ENCODE measurements around the gene CD300C.
"Not testable (repeated sequence)": the region's sequence is repeated elsewhere in the genome, so short reads cannot be mapped to it uniquely, and the experiment has no call there.

The CD300C gene

GRCh38 chr17:74545843-74546230, at the start of gene CD300C:
TSS of gene CD300C (minus strand) at chr17:74546115. CDS start at chr17:74545782, 333 bp downstream.
- DNase-seq = no peak

DNA sequence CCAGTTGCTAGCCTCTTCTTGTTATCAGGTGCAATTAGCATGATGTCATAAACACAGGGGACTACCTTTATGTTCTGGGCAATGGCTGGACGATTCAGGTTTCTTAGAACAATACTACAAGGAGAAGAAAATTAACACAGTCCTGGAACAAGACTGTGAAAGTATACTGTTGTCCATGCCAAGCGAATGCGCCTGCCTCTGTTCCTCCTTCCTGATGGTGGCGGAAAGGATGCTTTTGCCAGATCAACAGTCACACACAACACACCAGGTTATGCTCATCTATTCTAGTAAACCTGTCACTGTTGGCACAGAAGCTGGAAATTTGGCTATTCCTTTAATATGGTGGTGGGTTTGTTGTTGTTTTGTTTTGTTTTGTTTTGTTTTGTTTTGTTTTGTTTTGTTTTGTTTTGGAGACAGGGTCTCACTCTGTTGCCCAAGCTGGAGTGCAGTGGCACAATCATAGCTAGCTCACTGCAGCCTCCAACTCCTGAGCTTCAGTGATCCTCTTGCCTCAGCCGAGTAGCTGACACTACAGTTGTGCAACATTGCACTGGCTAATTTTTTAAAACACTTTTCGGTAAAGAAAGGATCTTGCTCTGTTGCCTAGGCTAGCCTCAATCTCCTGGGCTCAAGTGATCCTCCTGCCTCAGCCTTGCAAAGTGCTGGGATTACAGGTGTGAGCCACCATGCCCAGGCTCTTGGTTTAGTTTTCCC, 49.3 kb upstream of the CD300C start:
- no peak for DNase-seq

DNA sequence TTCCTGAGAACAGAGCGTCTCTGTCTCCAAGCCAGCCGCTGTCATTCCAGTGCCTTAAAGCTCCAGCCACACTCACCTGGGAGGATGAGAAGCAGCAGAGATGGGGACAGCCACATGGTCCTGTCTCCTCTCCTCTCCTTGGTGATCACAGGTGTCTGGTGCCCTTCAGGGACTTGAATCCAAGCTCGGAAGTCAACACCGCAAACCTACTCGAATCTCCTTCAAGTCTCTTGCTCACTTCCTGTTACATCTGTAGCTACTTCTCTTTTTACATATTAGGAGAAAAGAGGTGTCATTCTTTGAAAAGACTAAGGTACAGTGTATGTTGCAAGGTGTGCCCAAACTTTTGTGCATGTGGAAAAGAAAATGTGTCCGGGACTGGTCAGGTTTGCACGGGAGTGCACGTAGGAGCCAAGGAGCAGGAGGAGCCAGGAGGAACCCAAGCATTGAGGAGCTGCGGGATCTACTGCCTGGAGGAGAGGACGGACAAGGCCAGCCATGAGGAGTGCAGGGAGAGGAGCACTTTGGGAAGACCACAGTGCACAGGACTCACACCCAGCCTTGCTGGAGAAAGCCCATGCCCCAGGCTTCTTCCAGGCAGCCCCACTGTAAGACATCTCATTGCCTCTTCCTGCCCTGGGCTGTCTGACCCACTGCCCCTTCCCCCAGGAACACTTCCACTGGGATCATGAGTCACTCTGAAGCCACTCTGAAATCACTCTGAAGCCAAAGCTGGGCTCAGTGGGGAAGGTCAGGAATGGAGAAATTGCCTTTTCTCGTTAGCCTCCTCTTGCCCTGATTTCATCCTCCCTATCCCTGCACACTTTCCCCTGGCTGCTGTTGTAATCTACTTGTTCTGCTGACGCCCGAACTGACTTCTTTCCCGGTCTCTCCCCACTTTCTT, 46.4 kb upstream of the CD300C start, which contains the start of gene CD300LD:
CD300LD (minus strand) TSS at position 197 of the 904 bp plus-strand sequence; CDS start at position 116, 81 bp downstream.
- DNase-seq = no peak

DNA sequence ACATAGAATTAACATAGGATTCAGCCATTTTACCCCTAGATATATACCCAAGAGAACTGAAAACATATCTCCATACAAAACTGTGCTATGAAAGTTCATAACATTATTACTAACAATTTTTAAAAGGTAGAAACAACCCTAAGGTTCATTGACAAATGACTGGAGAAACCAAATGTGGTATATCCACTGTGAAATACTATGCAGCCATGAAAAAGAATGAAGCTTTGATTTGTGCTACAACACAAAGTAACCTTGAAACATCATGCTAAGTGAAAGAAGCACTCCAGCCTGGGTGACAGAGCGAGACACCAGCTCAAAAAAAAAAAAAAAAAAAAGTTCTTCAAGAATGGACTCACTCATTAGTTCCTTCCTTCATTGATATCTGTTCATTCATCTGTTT, 45.6 kb upstream of the CD300C start:
- no peak for DNase-seq

DNA sequence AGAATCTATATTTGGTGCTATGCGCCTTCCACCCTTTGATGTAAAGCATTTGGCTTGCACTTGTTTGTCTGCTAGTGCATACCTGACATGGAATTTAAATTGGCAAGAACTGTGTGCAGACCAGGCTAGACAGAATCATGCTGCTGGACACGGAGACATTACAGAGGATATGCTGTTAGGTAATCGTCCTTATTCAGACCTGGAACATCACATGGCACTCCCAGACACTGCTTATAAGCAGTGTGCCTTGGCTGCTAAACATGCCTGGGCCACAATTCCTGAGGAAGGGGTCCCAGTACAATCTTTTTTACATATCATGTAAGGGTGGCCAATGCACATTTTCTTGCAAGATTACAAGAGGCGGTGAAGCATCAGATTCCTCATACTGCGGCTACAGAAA, 39.8 kb upstream of the CD300C start:
- no peak for DNase-seq

DNA sequence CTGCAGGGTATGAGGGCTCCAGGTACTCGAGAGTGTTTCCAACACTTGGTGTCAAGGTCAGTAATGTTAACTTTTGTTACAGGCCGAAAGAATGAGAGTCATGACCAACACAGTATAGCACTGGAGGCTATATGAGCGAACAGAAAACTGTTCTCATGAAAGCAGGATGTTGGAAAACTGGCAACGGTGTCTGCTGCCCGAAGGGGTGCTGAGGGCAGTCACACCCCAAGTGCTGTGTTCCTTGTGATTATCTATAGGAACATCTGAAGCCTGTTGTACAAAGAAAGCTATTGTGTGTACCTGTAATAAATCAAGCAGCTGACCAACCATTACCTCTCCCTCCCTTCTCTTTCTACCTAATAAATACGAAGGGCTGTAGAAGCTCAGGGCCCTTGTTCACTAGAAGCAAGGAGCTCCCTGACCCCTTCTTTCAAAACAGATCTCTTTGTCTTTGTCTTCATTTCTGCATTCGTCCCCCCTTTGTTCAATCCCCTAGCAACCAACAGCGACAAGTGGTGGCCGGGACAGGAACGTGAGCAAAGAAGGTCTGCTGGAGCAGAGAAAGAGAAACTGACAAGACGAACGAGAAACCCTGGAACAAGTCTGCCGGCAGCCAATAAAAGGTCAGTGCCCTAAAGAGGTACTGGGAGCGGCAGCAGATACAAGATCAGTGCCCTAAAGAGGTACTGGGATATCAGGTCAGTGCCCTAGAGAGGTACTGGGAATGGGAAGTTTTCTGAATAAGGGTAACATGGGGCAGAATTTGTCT, 38.6 kb upstream of the CD300C start:
- DNase-seq = no peak

- DNase-seq = no peak
Observed at GRCh38 chr17:74582633-74583032, 36.7 kb upstream of the CD300C start.

GRCh38 chr17:74579900-74580299, 34.0 kb upstream of the CD300C start:
- DNase-seq = no peak

DNA sequence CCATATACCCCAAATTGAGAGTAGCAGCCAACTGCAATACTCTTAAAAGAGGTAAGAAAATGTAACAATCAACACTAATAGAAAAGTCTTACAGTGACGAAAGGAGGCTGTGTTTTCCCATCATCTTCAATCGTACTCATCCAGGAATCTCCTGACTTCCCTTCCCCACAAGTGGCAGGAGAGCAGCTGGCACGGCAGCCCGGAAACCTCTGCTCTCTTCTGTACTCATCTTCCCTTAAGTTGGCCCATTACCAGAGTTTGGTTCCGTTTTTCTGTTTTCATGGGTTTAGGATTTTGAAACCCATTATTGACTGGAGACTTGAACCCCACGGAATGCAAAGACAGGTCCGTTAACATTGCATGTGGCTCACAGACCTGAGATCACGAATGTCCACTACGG, 33.1 kb upstream of the CD300C start:
- DNase-seq = no peak

- no peak for DNase-seq
Observed at GRCh38 chr17:74574489-74575142, 28.7 kb upstream of the CD300C start.

DNA sequence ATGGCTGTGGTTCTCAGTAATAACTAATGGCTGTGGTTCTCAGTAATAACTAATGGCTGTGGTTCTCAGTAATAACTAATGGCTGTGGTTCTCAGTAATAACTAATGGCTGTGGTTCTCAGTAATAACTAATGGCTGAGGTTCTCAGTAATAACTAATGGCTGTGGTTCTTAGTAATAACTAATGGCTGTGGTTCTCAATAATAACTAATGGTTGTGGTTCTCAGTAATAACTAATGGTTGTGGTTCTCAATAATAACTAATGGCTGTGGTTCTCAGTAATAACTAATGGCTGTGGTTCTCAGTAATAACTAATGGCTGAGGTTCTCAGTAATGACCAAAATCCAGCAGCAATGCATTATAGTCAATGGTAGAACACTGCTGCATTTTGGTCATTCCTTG, 27.7 kb upstream of the CD300C start:
- not testable (repeated sequence) for DNase-seq

GRCh38 chr17:74573169-74573568, 27.3 kb upstream of the CD300C start:
- no peak for DNase-seq

GRCh38 chr17:74571621-74572270, 25.8 kb upstream of the CD300C start:
- DNase-seq = no peak

DNA sequence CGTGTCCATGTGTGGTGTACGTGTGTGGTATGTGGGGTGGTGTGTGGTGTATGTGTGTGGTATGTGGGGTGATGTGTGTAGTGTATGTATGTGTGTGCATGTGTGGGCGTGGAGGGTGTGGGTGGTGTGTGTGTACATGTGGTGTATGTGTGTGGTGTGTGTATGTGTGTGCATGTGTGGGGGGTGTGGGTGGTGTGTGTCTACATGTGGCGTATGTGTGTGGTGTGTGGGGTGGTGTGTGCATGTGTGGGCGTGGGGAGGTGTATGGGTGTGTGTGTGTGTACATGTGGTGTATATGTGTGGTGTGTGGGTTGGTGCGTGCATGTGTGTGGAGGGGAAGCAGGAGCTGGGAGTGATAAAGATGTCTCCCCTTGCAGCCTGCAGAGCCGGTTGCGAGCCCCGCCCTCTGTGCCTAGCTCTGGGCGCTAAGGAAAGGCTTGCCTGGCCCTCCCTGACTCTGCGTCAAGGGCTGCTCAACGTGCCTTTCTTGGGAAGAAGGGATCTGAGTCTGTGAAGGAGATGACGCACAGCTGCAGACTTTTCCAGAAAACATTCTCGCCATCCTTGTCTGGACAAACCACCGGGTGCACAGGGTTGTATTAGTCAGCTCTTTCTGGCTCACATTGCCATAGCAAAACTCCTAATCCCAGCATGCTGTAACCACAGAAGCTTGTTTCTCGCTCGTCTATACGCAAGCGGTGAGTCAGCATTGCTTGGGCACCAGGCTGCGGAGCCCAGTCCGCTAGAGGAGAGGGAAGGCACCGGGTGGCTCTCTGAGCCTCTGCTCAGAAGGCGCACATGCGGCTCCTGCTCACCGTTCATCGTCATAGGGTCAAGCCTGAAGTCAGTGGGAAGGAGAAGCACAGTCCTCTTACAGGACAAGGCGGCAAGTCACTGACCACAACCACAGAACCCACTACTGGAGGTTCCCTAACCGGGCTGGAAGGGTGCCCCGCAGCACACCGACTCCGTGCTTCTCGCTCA, 23.4 kb upstream of the CD300C start:
- no peak for DNase-seq

DNA sequence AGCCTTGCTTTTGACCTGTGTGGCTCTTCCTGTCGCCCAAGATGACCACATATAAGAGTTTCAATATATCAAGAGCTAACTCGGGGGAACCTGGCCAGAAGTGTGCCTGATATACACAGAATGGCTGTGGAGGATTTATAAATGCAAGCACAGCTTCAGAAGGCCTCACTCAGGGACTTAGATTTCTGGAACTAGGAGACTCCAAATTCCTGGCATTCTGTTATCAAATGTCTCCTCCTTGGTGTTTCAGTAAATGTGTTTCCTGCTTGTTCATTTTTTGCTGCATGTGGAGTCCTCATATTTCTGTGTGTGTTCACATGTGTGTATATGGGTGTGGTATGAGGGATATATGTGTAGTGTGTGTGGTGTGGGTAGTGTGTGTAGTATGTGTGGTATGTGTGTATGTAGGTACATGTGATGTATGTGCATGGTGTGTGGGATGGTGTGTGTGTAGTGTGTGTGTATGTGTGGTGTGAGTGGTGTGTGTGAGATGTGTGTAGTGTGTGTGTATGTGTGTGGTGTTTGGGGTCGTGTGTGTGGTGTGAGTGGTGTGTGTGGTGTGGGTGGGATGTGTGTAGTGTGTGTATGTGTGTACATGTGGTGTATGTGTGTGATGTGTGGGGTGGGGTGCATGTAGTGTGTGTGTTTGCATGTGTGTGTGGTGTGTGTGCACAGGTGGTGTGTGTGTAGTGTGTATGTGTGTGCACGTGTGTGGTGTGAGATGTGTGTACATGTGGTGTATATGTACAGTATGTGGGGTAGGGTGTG, 22.4 kb upstream of the CD300C start:
- DNase-seq = no peak

DNA sequence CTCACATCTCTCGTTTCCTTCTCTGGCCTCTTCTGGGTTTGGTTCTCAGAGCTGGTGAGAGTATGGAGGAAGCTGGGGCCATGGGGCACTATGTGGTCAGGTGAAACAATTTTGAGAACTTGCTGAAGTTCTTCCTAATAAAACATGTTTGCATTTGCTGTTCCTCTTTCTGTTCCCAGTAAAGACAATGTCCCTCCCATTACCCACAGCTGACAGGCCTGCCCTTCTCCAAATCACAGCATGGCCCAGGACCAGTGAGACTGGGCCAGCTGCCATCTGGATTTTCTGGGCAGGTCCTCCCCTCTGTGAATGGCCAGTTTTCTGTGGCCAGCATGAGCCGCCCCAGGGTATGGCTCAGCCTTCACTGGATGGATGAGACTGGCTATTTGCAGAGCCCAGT, 21.5 kb upstream of the CD300C start, which contains the start of gene CD300H:
CD300H (minus strand) TSS at position 113 of the 400 bp plus-strand sequence.
- no peak for DNase-seq

GRCh38 chr17:74566132-74566753, 20.3 kb upstream of the CD300C start:
- no peak for DNase-seq

DNA sequence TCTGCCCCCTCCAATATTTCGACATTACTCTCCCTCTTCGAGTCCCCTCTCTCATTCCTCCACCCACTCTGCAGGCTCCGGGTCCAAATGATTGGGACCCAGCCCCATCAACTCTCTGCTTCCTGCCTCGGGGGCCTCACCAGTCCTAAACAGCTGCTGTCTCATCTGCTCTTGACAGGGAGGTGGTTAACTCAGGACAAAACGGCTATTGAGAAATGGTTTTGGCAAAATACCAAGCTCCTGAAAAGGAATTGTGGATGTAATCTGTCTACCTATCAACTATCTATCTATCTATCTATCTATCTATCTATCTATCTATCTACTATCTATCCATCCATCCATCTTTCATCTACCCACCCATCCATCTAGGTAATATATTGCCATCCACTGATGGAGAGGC, 19.2 kb upstream of the CD300C start:
- no peak for DNase-seq

DNA sequence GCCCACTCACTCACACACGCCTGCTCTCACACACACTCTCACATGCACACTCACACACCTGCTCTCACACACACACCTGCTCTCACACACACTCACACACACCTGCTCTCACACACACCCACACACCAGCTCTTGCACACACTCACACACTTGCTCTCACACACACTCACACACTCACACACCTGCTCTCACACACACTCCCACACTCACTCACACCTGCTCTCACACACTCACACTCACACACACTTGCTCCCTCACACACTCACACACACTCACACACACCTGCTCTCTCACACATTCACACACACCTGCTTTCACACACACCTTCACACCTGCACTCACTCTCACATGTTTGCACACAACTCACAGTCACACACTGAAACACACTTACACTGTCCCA, 17.4 kb upstream of the CD300C start:
- DNase-seq = no peak

GRCh38 chr17:74561586-74561985, 15.7 kb upstream of the CD300C start:
- no peak for DNase-seq
